Measurements from ENCODE around the gene CRIP2. TPM values are rescaled to one million over a fixed set of nuclear protein-coding genes. Genes with fewer than 3 reads are reported as not detected.

Gene CRIP2
- 72.5 and 81.2 TPM in 2 replicates for total RNA-seq

DNA sequence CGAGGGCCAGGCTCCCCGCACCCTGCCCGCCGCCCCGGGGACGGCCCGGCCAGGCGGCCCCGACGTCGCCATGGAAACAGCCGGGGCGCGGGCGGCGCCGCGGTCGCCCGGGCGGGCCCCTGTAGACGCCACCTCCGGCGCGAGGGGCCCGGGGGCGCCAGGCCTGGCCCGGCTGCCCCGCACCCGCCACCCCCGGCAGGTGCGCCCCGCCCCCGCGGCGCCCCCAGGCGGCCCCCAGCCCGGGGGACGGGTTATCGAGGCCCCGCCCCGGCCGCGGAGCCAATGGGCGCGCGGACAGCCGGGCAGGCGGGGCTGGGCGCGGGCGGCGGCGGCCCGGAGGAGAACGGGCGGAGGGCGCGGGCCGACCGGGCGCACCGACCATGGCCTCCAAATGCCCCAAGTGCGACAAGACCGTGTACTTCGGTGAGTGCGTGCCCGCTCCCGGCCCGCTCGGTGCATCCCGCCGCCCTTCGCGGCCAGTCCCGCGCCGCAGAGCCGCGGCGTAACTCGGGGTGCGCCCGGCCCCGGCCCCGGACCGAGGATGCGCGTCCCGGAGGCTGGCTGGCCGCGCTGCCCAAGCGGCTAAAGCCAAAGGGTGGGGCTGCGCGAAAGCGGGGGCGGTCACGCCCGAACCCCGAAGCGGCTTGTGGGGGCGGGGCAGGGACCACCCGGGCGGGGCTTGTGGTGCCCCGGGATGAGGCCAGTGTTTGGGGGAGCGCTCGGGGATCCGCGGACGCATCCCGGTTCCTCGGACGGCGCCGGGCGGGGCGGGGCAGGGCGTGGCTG lies at the start of gene CRIP2:
TSS of gene CRIP2 (plus strand) at position 339 of the 786 bp plus-strand sequence. CDS start at position 381, 42 bp downstream.

GRCh38 chr14:105486163-105486973 lies 11.7 kb downstream of the CRIP2 start, which contains the start of gene CRIP1:
Gene CRIP1 (plus strand): TSS chr14:105486886. CDS start chr14:105487260, 374 bp downstream.

GRCh38 chr14:105490572-105491365 lies 16.1 kb downstream of the CRIP2 start, which contains the start of gene TEDC1:
Gene TEDC1 (plus strand): TSS chr14:105491246. CDS start chr14:105491376, 130 bp downstream.

GRCh38 chr14:105525861-105526775 lies 51.5 kb downstream of the CRIP2 start, which contains the start of gene TMEM121:
Gene TMEM121 (plus strand): TSS chr14:105526583. CDS start chr14:105528835, 2,252 bp downstream.

Other genes starting within 250 kb of the CRIP2 start
- gene BTBD6, start 226.3 kb upstream of the CRIP2 start, total RNA-seq = 36.0 and 45.5 TPM in 2 replicates
- 28.1 and 29.8 TPM in 2 replicates for gene BRF1, start 173.8 kb upstream of the CRIP2 start, total RNA-seq
- gene PACS2, start 160.1 kb upstream of the CRIP2 start, total RNA-seq = 44.2 and 55.3 TPM in 2 replicates
- gene TEX22, start 76.3 kb upstream of the CRIP2 start, total RNA-seq = 0.39 and 0.43 TPM in 2 replicates
- gene MTA1, start 55.0 kb upstream of the CRIP2 start, total RNA-seq = 36.3 and 46.3 TPM in 2 replicates
- 19.7 and 27.7 TPM in 2 replicates for gene CRIP1, start 12.1 kb downstream of the CRIP2 start, total RNA-seq
- gene TEDC1, start 16.4 kb downstream of the CRIP2 start, total RNA-seq = 3.4 and 5.4 TPM in 2 replicates
- 6.5 and 7.7 TPM in 2 replicates for gene TMEM121, start 51.8 kb downstream of the CRIP2 start, total RNA-seq

Data from articular chondrocyte of knee joint (primary cell).